Measurements from ENCODE around the gene ZNF710. TPM values are rescaled to one million over a fixed set of nuclear protein-coding genes. Genes with fewer than 3 reads are reported as not detected.

Gene ZNF710
- total and polyA plus RNA-seq, 2 experiments from 2014 or later: 15.9 to 18.2 TPM

DNA sequence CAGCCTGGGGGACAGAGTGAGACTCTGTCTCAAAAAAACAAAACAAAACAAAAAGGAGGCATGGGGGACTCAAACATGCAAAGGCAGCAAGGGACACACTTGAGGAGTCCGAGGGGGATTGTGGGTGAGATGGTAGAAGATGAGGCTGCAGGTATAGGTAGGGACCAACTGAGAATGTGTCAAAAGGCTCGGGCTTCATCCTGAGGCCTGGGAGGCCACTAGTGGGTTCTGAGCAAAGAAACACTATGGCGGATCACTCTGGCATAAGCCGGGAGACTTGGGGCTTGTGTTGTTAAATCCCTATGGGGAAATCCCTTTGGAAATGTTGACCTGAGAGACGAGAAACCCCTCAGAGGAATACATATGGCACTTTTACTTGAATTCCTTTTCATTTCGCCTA, 21.2 kb downstream of the ZNF710 start:
- H3K27ac Mint-ChIP-seq: peak overlapping the region; percentile 26
- H3K79me2 ChIP-seq (replicated peaks; ENCODE audit: insufficient read depth): peaks cover 29% of the 10 kb centered on the region
- no peak for ATAC-seq

More for the DNA sequence above, 21.2 kb downstream of the ZNF710 start:
- no peaks in the 10 kb centered on the region for H3K36me3 Mint-ChIP-seq (ENCODE audit: low read depth)
- no peaks in the 10 kb centered on the region for H3F3A ChIP-seq (replicated peaks; ENCODE audit: low read depth)
- H3K27me3 Mint-ChIP-seq (ENCODE audit: insufficient read depth, low read depth, poor library complexity): peaks cover 10% of the 10 kb centered on the region
- H3K27ac ChIP-seq (ENCODE audit: low read depth): no peak overlapping the region
- no peaks in the 10 kb centered on the region for H3K36me3 ChIP-seq (ENCODE audit: insufficient read depth)
- peaks cover 44% of the 10 kb centered on the region for H3K4me1 Mint-ChIP-seq
- H3K4me2 ChIP-seq: no peak overlapping the region
- no peaks in the 10 kb centered on the region for H3K27me3 ChIP-seq (ENCODE audit: insufficient read depth)
- no peak for DNase-seq (ENCODE audit: low spot score)
- no peak overlapping the region for H2AFZ ChIP-seq
- no peak overlapping the region for H3K4me3 Mint-ChIP-seq
- TF ChIP-seq, protein P1, sequence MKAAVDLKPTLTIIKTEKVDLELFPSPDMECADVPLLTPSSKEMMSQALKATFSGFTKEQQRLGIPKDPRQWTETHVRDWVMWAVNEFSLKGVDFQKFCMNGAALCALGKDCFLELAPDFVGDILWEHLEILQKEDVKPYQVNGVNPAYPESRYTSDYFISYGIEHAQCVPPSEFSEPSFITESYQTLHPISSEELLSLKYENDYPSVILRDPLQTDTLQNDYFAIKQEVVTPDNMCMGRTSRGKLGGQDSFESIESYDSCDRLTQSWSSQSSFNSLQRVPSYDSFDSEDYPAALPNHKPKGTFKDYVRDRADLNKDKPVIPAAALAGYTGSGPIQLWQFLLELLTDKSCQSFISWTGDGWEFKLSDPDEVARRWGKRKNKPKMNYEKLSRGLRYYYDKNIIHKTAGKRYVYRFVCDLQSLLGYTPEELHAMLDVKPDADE (IDR thresholded peaks at IDR 0.05): no peak
- TF ChIP-seq ZNF331 (CRISPR knock-in tag; IDR thresholded peaks at IDR 0.05; ENCODE audit: low read depth) (no peak), NANOG (IDR thresholded peaks at IDR 0.05; ENCODE audit: borderline replicate concordance) (no peak), STAT1 (IDR thresholded peaks at IDR 0.05; ENCODE audit: unreplicated experiment) (no peak), EZH2 (IDR thresholded peaks at IDR 0.05; ENCODE audit: low read depth, unreplicated experiment) (no peak), REST (IDR thresholded peaks at IDR 0.05; ENCODE audit: unreplicated experiment) (no peak)
- TF ChIP-seq, protein P2, sequence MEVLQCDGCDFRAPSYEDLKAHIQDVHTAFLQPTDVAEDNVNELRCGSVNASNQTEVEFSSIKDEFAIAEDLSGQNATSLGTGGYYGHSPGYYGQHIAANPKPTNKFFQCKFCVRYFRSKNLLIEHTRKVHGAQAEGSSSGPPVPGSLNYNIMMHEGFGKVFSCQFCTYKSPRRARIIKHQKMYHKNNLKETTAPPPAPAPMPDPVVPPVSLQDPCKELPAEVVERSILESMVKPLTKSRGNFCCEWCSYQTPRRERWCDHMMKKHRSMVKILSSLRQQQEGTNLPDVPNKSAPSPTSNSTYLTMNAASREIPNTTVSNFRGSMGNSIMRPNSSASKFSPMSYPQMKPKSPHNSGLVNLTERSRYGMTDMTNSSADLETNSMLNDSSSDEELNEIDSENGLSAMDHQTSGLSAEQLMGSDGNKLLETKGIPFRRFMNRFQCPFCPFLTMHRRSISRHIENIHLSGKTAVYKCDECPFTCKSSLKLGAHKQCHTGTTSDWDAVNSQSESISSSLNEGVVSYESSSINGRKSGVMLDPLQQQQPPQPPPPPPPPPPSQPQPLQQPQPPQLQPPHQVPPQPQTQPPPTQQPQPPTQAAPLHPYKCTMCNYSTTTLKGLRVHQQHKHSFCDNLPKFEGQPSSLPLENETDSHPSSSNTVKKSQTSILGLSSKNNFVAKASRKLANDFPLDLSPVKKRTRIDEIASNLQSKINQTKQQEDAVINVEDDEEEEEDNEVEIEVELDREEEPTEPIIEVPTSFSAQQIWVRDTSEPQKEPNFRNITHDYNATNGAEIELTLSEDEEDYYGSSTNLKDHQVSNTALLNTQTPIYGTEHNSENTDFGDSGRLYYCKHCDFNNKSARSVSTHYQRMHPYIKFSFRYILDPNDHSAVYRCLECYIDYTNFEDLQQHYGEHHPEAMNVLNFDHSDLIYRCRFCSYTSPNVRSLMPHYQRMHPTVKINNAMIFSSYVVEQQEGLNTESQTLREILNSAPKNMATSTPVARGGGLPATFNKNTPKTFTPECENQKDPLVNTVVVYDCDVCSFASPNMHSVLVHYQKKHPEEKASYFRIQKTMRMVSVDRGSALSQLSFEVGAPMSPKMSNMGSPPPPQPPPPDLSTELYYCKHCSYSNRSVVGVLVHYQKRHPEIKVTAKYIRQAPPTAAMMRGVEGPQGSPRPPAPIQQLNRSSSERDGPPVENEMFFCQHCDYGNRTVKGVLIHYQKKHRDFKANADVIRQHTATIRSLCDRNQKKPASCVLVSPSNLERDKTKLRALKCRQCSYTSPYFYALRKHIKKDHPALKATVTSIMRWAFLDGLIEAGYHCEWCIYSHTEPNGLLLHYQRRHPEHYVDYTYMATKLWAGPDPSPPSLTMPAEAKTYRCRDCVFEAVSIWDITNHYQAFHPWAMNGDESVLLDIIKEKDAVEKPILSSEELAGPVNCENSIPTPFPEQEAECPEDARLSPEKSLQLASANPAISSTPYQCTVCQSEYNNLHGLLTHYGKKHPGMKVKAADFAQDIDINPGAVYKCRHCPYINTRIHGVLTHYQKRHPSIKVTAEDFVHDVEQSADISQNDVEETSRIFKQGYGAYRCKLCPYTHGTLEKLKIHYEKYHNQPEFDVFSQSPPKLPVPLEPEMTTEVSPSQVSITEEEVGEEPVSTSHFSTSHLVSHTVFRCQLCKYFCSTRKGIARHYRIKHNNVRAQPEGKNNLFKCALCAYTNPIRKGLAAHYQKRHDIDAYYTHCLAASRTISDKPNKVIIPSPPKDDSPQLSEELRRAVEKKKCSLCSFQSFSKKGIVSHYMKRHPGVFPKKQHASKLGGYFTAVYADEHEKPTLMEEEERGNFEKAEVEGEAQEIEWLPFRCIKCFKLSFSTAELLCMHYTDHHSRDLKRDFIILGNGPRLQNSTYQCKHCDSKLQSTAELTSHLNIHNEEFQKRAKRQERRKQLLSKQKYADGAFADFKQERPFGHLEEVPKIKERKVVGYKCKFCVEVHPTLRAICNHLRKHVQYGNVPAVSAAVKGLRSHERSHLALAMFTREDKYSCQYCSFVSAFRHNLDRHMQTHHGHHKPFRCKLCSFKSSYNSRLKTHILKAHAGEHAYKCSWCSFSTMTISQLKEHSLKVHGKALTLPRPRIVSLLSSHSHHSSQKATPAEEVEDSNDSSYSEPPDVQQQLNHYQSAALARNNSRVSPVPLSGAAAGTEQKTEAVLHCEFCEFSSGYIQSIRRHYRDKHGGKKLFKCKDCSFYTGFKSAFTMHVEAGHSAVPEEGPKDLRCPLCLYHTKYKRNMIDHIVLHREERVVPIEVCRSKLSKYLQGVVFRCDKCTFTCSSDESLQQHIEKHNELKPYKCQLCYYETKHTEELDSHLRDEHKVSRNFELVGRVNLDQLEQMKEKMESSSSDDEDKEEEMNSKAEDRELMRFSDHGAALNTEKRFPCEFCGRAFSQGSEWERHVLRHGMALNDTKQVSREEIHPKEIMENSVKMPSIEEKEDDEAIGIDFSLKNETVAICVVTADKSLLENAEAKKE (CRISPR knock-in tag; IDR thresholded peaks at IDR 0.05): no peak
- no peak overlapping the region for H3K4me3 ChIP-seq
- H4K20me1 ChIP-seq (replicated peaks; ENCODE audit: insufficient read depth): no peaks in the 10 kb centered on the region; the same call in 1 of the 2 replicates
- no peaks in the 10 kb centered on the region for H3K9me3 Mint-ChIP-seq
- H3K9me2 ChIP-seq (ENCODE audit: insufficient read depth): no peaks in the 10 kb centered on the region
- peaks cover 31% of the 10 kb centered on the region for H3K4me1 ChIP-seq (ENCODE audit: insufficient read depth)
